HL-60 (cell line): ENCODE measurements around the gene ZNF837.
A peak's percentile ranks its signal among the peaks of the same experiment; 100 is the strongest.

ENCODE experiments used
- DNase-seq, 2 experiments: peaks; one replicate each; pipeline ENCODE4 v3.0.0-alpha.2; 2010 to 2020; ENCODE audit warnings: low read depth in 1 of 2, low spot score in 1 of 2
- H3K27ac ChIP-seq: fragments of 250-450 bp; sonication (Bioruptor Pico); replicated peaks from 2 replicates; pipeline ENCODE4 v1.5.1; 2020; ENCODE audit warnings: mild to moderate bottlenecking, moderate library complexity
- H3K27me3 ChIP-seq: fragments of 250-450 bp; sonication (Bioruptor Pico); 2 replicates; pipeline ENCODE4 v1.5.1; 2021; ENCODE audit warnings: mild to moderate bottlenecking, moderate library complexity; ENCODE audit not compliant: insufficient read depth, poor library complexity, severe bottlenecking
- H3K4me3 ChIP-seq: replicated peaks from 2 replicates; pipeline ENCODE4 v1.5.1; 2011; ENCODE audit warnings: mild to moderate bottlenecking, control low read depth, low read length; ENCODE audit not compliant: insufficient read depth
- GABPA ChIP-seq: IDR thresholded peaks from 2 replicates; pipeline ENCODE4 v1.6.1; 2012; ENCODE audit warnings: low read depth
- POLR2AphosphoS5 ChIP-seq: IDR thresholded peaks from 2 replicates; pipeline ENCODE4 v1.6.1; 2012; ENCODE audit warnings: low read depth
- SPI1 ChIP-seq: IDR thresholded peaks from 2 replicates; pipeline ENCODE4 v1.6.1; 2012; ENCODE audit warnings: low read depth, mild to moderate bottlenecking, borderline replicate concordance
- long read RNA-seq: library from polyadenylated mRNA; unstranded; transcript quantifications from one replicate; pipeline ENCODE4 v2.0.0, GENCODE V29; 2020
- TF ChIP-seq, protein P1 (sequence below): IDR thresholded peaks from 2 replicates; pipeline ENCODE4 v1.6.1; 2012; ENCODE audit warnings: low read depth; ENCODE audit not compliant: insufficient replicate concordance
- TF ChIP-seq, protein P2 (sequence below): IDR thresholded peaks from one replicate; pipeline ENCODE4 v1.5.1; 2011; ENCODE audit warnings: low read length, control low read depth, inconsistent platforms; ENCODE audit not compliant: insufficient read depth

ZNF837 gene
- long read RNA-seq, partial matches to known transcripts, result 0 of 1 reads
- long read RNA-seq, other reads (novel, unspliced or antisense), result 1 of 1 reads

- H3K27ac ChIP-seq, result peak within 1 kb of the TSS; percentile 88
- peak within 1 kb of the TSS; percentile 61 for H3K4me3 ChIP-seq
- no peaks in the 10 kb centered on the region for H3K27me3 ChIP-seq
- peak; percentile 100 for DNase-seq
- TF ChIP-seq, protein P1, sequence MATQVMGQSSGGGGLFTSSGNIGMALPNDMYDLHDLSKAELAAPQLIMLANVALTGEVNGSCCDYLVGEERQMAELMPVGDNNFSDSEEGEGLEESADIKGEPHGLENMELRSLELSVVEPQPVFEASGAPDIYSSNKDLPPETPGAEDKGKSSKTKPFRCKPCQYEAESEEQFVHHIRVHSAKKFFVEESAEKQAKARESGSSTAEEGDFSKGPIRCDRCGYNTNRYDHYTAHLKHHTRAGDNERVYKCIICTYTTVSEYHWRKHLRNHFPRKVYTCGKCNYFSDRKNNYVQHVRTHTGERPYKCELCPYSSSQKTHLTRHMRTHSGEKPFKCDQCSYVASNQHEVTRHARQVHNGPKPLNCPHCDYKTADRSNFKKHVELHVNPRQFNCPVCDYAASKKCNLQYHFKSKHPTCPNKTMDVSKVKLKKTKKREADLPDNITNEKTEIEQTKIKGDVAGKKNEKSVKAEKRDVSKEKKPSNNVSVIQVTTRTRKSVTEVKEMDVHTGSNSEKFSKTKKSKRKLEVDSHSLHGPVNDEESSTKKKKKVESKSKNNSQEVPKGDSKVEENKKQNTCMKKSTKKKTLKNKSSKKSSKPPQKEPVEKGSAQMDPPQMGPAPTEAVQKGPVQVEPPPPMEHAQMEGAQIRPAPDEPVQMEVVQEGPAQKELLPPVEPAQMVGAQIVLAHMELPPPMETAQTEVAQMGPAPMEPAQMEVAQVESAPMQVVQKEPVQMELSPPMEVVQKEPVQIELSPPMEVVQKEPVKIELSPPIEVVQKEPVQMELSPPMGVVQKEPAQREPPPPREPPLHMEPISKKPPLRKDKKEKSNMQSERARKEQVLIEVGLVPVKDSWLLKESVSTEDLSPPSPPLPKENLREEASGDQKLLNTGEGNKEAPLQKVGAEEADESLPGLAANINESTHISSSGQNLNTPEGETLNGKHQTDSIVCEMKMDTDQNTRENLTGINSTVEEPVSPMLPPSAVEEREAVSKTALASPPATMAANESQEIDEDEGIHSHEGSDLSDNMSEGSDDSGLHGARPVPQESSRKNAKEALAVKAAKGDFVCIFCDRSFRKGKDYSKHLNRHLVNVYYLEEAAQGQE, result peak; percentile 66
- TF ChIP-seq GABPA (peak; percentile 99), SPI1 (no peak), POLR2AphosphoS5 (peak; percentile 86)
- TF ChIP-seq, protein P2, sequence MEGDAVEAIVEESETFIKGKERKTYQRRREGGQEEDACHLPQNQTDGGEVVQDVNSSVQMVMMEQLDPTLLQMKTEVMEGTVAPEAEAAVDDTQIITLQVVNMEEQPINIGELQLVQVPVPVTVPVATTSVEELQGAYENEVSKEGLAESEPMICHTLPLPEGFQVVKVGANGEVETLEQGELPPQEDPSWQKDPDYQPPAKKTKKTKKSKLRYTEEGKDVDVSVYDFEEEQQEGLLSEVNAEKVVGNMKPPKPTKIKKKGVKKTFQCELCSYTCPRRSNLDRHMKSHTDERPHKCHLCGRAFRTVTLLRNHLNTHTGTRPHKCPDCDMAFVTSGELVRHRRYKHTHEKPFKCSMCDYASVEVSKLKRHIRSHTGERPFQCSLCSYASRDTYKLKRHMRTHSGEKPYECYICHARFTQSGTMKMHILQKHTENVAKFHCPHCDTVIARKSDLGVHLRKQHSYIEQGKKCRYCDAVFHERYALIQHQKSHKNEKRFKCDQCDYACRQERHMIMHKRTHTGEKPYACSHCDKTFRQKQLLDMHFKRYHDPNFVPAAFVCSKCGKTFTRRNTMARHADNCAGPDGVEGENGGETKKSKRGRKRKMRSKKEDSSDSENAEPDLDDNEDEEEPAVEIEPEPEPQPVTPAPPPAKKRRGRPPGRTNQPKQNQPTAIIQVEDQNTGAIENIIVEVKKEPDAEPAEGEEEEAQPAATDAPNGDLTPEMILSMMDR, result no peak
These were observed at the start of gene ZNF837 for GRCh38 chr19:58380662-58381459. Gene ZNF837, minus strand, starts transcription at chr19:58381030. Its CDS starts 11,698 bp downstream, at chr19:58369332.

- Histone ChIP-seq H3K27me3 (no peaks in the 10 kb centered on the region), H3K4me3 (no peak overlapping the region), H3K27ac (no peak overlapping the region)
- TF ChIP-seq SPI1, result no peak
- TF ChIP-seq, protein P2, result no peak
- TF ChIP-seq GABPA, result no peak
- no peak for TF ChIP-seq POLR2AphosphoS5
- TF ChIP-seq, protein P1, result no peak
- no peak for DNase-seq
These were observed 48.9 kb upstream of the ZNF837 start for GRCh38 chr19:58429745-58430144.

DNA sequence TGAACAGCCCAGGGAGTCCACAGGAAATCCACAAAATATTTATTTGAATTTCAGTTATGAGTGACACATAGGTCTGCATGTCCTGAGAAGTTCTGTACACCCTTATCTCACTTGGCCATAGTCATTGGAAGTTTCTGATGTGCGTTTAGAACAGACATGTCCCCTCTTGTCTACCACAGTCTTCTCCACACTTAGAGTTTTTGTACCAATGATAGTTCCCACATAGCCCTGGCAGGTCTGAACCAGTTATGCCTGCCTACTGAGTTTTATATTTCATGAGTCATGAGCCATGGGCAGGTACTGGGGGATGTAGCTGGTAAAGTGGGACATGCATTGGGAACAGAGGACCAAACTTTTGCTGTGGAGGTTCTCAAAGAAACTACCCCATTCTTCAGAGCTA lies 47.8 kb upstream of the ZNF837 start:
- TF ChIP-seq SPI1, result no peak
- TF ChIP-seq POLR2AphosphoS5, result no peak
- TF ChIP-seq, protein P1, result no peak
- TF ChIP-seq, protein P2, result no peak
- TF ChIP-seq GABPA, result no peak
- Histone ChIP-seq H3K27me3 (no peaks in the 10 kb centered on the region), H3K4me3 (no peak overlapping the region), H3K27ac (no peak overlapping the region)
- no peak for DNase-seq
